OCI-LY7 (cell line): ENCODE results near the gene DHRSX. TPM values are rescaled to one million over a fixed set of nuclear protein-coding genes. Genes with fewer than 3 reads are reported as not detected.
"Not testable (repeated sequence)": the region's sequence is repeated elsewhere in the genome, so short reads cannot be mapped to it uniquely, and the experiment has no call there.

ENCODE experiments used
- BruUV-seq: library from RNA; stranded (reverse); fragments of 400-500 nt; replicated peaks from 2 replicates; lab custom pipeline; 2021; lab: Mats Ljungman, UMichigan
- CTCF ChIA-PET: fragments of 300-600 bp; sonication (Branson Sonifier 250); formaldehyde crosslinking; loops from one replicate; lab custom pipeline; 2022; ENCODE audit warnings: antibody characterized with exemption; ENCODE audit not compliant: unreplicated experiment; lab: Charles Lee
- POLR2A ChIA-PET: fragments of 300-600 bp; sonication (Branson Sonifier 250); formaldehyde crosslinking; loops from one replicate; lab custom pipeline; 2022; ENCODE audit warnings: antibody characterized with exemption; lab: Charles Lee
- DNase-seq: peaks from one replicate; pipeline ENCODE4 v3.0.0-alpha.2; 2015; ENCODE audit warnings: low spot score
- H2AFZ ChIP-seq: fragments of 200-600 bp; sonication (generic), shearing (Covaris generic); 2 replicates; pipeline ENCODE4 v1.6.1; 2014; ENCODE audit warnings: mild to moderate bottlenecking, antibody characterized with exemption, low read length, moderate library complexity
- H3K27ac ChIP-seq: fragments of 200-600 bp; sonication (generic); 2 replicates; pipeline ENCODE4 v1.5.1; 2014; ENCODE audit warnings: mixed run types, low read depth, mild to moderate bottlenecking, moderate library complexity, low read length, inconsistent platforms; ENCODE audit not compliant: poor library complexity, severe bottlenecking
- H3K36me3 ChIP-seq: fragments of 200-600 bp; sonication (generic); 2 replicates; pipeline ENCODE4 v1.6.1; 2014; ENCODE audit warnings: mild to moderate bottlenecking, antibody characterized with exemption, low read length, moderate library complexity, mixed read lengths; ENCODE audit not compliant: insufficient read depth
- H3K4me1 ChIP-seq: fragments of 200-600 bp; sonication (generic); 2 replicates; pipeline ENCODE4 v1.5.1; 2014; ENCODE audit warnings: mild to moderate bottlenecking, low read length; ENCODE audit not compliant: insufficient read depth, poor library complexity, severe bottlenecking
- H3K4me2 ChIP-seq: fragments of 200-600 bp; sonication (generic); 2 replicates; pipeline ENCODE4 v1.6.1; 2014; ENCODE audit warnings: mild to moderate bottlenecking, low read length
- H3K4me3 ChIP-seq: fragments of 200-600 bp; sonication (generic); 2 replicates; pipeline ENCODE4 v1.5.1; 2014; ENCODE audit warnings: mild to moderate bottlenecking, low read depth, low read length; ENCODE audit not compliant: poor library complexity, severe bottlenecking
- H3K79me2 ChIP-seq: fragments of 200-600 bp; sonication (generic); 2 replicates; pipeline ENCODE4 v1.6.1; 2016; ENCODE audit warnings: low read depth, mild to moderate bottlenecking, low read length, moderate library complexity, mixed read lengths; ENCODE audit not compliant: insufficient read depth
- H3K9me2 ChIP-seq: fragments of 200-600 bp; sonication (generic); 2 replicates; pipeline ENCODE4 v1.6.1; 2016; ENCODE audit warnings: mild to moderate bottlenecking, low read length, mixed read lengths; ENCODE audit not compliant: insufficient read depth
- H3K9me3 ChIP-seq: fragments of 200-600 bp; sonication (generic); 2 replicates; pipeline ENCODE4 v1.6.1; 2014; ENCODE audit warnings: mild to moderate bottlenecking, mixed run types, low read length, mixed read lengths
- H4K20me1 ChIP-seq: fragments of 200-600 bp; sonication (generic); 2 replicates; pipeline ENCODE4 v1.6.1; 2014; ENCODE audit warnings: mild to moderate bottlenecking, antibody characterized with exemption, low read length, moderate library complexity, mixed read lengths; ENCODE audit not compliant: insufficient read depth
- EZH2phosphoT487 ChIP-seq: fragments of 200-600 bp; sonication (generic); IDR thresholded peaks from 2 replicates; pipeline ENCODE4 v1.6.1; 2018; ENCODE audit warnings: low read depth, borderline replicate concordance, mild to moderate bottlenecking, mixed run types, antibody characterized with exemption, low read length, moderate library complexity, mixed read lengths
- intact Hi-C: fragments of 100-400 bp; cut with micrococcal nuclease; formaldehyde crosslinking; loops from one replicate; pipeline ENCODE4 v1.10.0; 2022; ENCODE audit not compliant: unreplicated experiment
- total RNA-seq, 2 experiments: library from RNA; depleted of rRNA in 1 of 2; stranded (reverse); fragments of >200 nt in 1 of 2; shearing (Covaris generic) in 1 of 2; gene quantifications; 2 replicates each; pipeline ENCODE4 v1.2.3, GENCODE V29; 2014 to 2022
- TF ChIP-seq, protein P1 (sequence below): fragments of 200-600 bp; sonication (generic); conservative IDR thresholded peaks from 2 replicates; pipeline ENCODE4 v1.5.1; 2014; ENCODE audit warnings: mild to moderate bottlenecking, antibody characterized with exemption, low read length, moderate library complexity, mixed read lengths

DHRSX gene
- total RNA-seq, 2 experiments from 2014 or later = 25.2 to 30.9 TPM

DNA sequence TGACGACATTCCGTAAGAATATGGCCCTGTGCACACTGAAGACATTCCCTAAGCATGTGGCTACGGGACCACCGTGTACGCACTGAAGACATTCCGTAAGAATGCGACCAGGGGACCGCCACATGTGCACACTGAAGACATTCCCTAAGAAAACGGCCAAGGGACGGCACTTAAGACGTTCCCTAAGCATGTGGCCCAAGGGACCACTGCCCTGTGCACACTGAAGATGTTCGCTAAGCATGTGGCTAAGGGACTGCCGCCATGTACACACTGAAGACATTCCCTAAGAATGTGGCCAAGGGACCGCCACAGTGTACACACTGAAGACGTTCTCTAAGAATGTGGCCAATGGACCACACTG lies 21.4 kb downstream of the DHRSX start:
- Histone ChIP-seq H3K4me1 (no peaks in the 10 kb centered on the region), H3K79me2 (peaks cover 14% of the 10 kb centered on the region; the same call in 1 of the 2 replicates), H3K4me2 (no peak overlapping the region), H3K4me3 (no peak overlapping the region), H3K36me3 (peaks cover 21% of the 10 kb centered on the region), H3K27ac (no peak overlapping the region), H4K20me1 (no peaks in the 10 kb centered on the region), H2AFZ (no peak overlapping the region), H3K9me2 (no peaks in the 10 kb centered on the region), H3K9me3 (peaks cover 5% of the 10 kb centered on the region; the same call in 1 of the 2 replicates)
- POLR2A ChIA-PET = no interaction called here
- no peak for DNase-seq
- BruUV-seq = no TSS peak
- intact Hi-C loops = no loop called here
- CTCF ChIA-PET = no interaction called here
- TF ChIP-seq, protein P1, sequence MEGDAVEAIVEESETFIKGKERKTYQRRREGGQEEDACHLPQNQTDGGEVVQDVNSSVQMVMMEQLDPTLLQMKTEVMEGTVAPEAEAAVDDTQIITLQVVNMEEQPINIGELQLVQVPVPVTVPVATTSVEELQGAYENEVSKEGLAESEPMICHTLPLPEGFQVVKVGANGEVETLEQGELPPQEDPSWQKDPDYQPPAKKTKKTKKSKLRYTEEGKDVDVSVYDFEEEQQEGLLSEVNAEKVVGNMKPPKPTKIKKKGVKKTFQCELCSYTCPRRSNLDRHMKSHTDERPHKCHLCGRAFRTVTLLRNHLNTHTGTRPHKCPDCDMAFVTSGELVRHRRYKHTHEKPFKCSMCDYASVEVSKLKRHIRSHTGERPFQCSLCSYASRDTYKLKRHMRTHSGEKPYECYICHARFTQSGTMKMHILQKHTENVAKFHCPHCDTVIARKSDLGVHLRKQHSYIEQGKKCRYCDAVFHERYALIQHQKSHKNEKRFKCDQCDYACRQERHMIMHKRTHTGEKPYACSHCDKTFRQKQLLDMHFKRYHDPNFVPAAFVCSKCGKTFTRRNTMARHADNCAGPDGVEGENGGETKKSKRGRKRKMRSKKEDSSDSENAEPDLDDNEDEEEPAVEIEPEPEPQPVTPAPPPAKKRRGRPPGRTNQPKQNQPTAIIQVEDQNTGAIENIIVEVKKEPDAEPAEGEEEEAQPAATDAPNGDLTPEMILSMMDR = no peak
- TF ChIP-seq EZH2phosphoT487 = no peak

DNA sequence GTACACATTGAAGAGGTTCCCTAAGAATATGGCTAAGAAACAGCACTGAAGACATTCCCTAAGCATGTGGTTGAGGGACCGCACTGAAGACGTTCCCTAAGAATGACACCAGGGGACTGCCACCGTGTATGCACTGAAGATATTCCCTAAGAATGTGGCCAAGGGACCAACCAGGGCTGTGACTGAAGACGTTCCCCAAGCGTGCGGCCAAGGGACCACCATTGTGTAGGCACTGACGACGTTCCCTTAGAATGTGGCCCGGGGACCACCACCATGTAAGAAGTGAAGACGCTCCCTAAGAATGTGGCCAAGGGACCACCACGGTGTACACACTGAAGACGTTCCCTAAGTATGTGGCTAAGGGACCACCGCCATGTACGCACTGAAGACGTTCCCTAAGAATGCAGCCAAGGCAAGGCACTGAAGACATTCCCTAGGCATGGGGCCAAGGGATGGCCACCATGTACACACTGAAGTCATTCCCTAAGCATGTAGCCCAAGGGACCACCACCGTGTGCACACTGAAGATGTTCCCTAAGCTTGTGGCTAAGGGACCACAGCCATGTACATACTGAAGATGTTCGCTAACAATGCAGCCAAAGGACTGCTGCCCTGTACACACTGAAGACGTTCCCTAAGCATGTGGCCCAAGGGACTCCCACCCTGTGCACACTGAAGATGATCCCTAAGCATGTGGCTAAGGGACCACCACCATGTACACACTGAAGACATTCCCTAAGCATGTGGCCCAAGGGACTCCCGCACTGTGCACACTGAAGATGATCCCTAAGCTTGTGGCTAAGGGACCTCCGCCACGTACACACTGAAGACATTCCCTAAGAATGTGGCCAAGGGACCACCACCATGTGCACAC lies 22.0 kb downstream of the DHRSX start:
- intact Hi-C loops = no loop called here
- TF ChIP-seq, protein P1 = no peak
- no peak for TF ChIP-seq EZH2phosphoT487
- ChIA-PET POLR2A (no interaction called here), CTCF (no interaction called here)
- H3K27ac ChIP-seq = no peak overlapping the region
- peaks cover 18% of the 10 kb centered on the region for H3K36me3 ChIP-seq
- no peaks in the 10 kb centered on the region for H3K4me1 ChIP-seq
- no peak for DNase-seq
- H3K4me2 ChIP-seq = no peak overlapping the region
- no peak overlapping the region for H3K4me3 ChIP-seq
- no peaks in the 10 kb centered on the region for H4K20me1 ChIP-seq
- H3K79me2 ChIP-seq = peaks cover 14% of the 10 kb centered on the region; the same call in 1 of the 2 replicates
- no peaks in the 10 kb centered on the region for H3K9me2 ChIP-seq
- peaks cover 5% of the 10 kb centered on the region; the same call in 1 of the 2 replicates for H3K9me3 ChIP-seq
- no peak overlapping the region for H2AFZ ChIP-seq
- no TSS peak for BruUV-seq

DNA sequence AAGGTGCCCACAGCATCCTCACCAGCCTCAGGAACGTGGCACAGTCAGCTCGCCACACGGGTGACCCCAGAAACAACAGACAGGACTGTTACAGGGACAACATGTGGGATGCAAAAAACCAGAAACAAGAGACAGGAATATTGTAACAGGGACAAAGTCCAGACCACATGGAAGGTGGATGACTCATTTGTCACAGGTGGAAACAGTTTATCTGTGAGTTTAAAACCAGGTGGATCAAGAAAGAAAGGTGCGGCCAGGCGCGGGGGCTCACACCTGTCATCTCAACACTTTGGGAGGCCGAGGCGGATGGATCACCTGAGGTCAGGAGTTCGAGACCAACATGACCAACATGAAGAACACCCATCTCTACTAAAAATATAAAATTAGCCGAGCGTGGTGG lies 23.5 kb downstream of the DHRSX start:
- H3K9me3 ChIP-seq, H3K4me1 ChIP-seq, BruUV-seq, POLR2A ChIA-PET, H3K4me2 ChIP-seq, H2AFZ ChIP-seq, H3K9me2 ChIP-seq, intact Hi-C loops, H3K27ac ChIP-seq, H3K4me3 ChIP-seq, CTCF ChIA-PET, H3K79me2 ChIP-seq, DNase-seq, H4K20me1 ChIP-seq: not testable (repeated sequence)
- peaks cover 18% of the 10 kb centered on the region for H3K36me3 ChIP-seq
